Fibroblast of lung (primary cell): ENCODE measurements around the gene UBE2E3. TPM values are rescaled to one million over a fixed set of nuclear protein-coding genes. Genes with fewer than 3 reads are reported as not detected.

ENCODE experiments used
- DNase-seq, 2 donors: peaks; one replicate each; pipeline versions ENCODE4 v3.0.0 to v3.0.0-alpha.2; 2010; ENCODE audit warnings: low read depth in 2 of 2
- H2AFZ ChIP-seq: 2 replicates; pipeline ENCODE4 v1.5.1; 2012; ENCODE audit warnings: low read length, control low read depth, inconsistent platforms
- H3K27ac ChIP-seq: 2 replicates; pipeline ENCODE4 v1.5.1; 2011; ENCODE audit warnings: low read length, control low read depth; ENCODE audit not compliant: insufficient read depth
- H3K27me3 ChIP-seq: 2 replicates; pipeline ENCODE4 v1.5.1; 2011; ENCODE audit warnings: mild to moderate bottlenecking, low read length; ENCODE audit not compliant: control insufficient read depth, insufficient read depth
- H3K36me3 ChIP-seq: 2 replicates; pipeline ENCODE4 v1.5.1; 2011; ENCODE audit warnings: low read length; ENCODE audit not compliant: control insufficient read depth, insufficient read depth
- H3K4me1 ChIP-seq: 2 replicates; pipeline ENCODE4 v1.5.1; 2011; ENCODE audit warnings: low read length; ENCODE audit not compliant: control insufficient read depth, insufficient read depth; ENCODE audit errors: extremely low read depth
- H3K4me2 ChIP-seq: 2 replicates; pipeline ENCODE4 v1.5.1; 2011; ENCODE audit warnings: low read length, control low read depth; ENCODE audit not compliant: insufficient read depth; ENCODE audit errors: extremely low read depth
- H3K4me3 ChIP-seq, 4 experiments: fragments of 200-600 bp in 1 of 4; sonication (generic) in 1 of 4; replicated peaks in 1 of 4; 2 replicates each; pipeline ENCODE4 v1.5.1; 2011 to 2016; ENCODE audit warnings: low read length in 4 of 4, low read depth in 3 of 4, mild to moderate bottlenecking in 3 of 4, control low read depth in 2 of 4, inconsistent platforms in 1 of 4, mixed read lengths in 1 of 4; ENCODE audit not compliant: insufficient read depth in 1 of 4; ENCODE audit errors: control extremely low read depth in 1 of 4
- H3K79me2 ChIP-seq: 2 replicates; pipeline ENCODE4 v1.5.1; 2012; ENCODE audit warnings: mild to moderate bottlenecking, low read length, inconsistent platforms; ENCODE audit not compliant: control insufficient read depth, insufficient read depth
- H3K9ac ChIP-seq: 2 replicates; pipeline ENCODE4 v1.5.1; 2011; ENCODE audit warnings: mild to moderate bottlenecking, low read length, control low read depth; ENCODE audit not compliant: insufficient read depth
- H3K9me3 ChIP-seq: 2 replicates; pipeline ENCODE4 v1.5.1; 2012; ENCODE audit warnings: low read depth, low read length; ENCODE audit not compliant: control insufficient read depth, insufficient read depth
- H4K20me1 ChIP-seq: 2 replicates; pipeline ENCODE4 v1.5.1; 2011; ENCODE audit warnings: low read length; ENCODE audit not compliant: control insufficient read depth, insufficient read depth; ENCODE audit errors: extremely low read depth
- EZH2 ChIP-seq: IDR thresholded peaks from 2 replicates; pipeline ENCODE4 v1.5.1; 2012; ENCODE audit warnings: low read length, control low read depth, mild to moderate bottlenecking; ENCODE audit errors: missing control alignments
- polyA plus RNA-seq, 2 donors: library from polyadenylated mRNA; depleted of rRNA in 1 of 2; stranded (reverse) in 1 of 2; unstranded in 1 of 2; fragments of >200 nt; gene quantifications; 2 replicates each; pipeline ENCODE4 v1.2.1, GENCODE V29; 2011 to 2012; ENCODE audit warnings: missing spikeins in 1 of 2
- total RNA-seq: library from RNA; depleted of rRNA; stranded (reverse); fragments of >200 nt; gene quantifications from 2 replicates; pipeline ENCODE4 v1.2.1, GENCODE V29; 2014
- TF ChIP-seq, protein P1 (sequence below), 2 donors: IDR thresholded peaks in 1 of 2; conservative IDR thresholded peaks in 1 of 2; 1 replicate in 1 of 2; 2 replicates in 1 of 2; pipeline ENCODE4 v1.5.1; 2011 to 2012; ENCODE audit warnings: low read length in 2 of 2, control low read depth in 1 of 2, inconsistent platforms in 1 of 2, low read depth in 1 of 2, mild to moderate bottlenecking in 1 of 2

Gene UBE2E3
- total and polyA plus RNA-seq, 2 donors (not counting 1 experiment from before 2014, with no cell fraction given), result 57.5 to 138 TPM

DNA sequence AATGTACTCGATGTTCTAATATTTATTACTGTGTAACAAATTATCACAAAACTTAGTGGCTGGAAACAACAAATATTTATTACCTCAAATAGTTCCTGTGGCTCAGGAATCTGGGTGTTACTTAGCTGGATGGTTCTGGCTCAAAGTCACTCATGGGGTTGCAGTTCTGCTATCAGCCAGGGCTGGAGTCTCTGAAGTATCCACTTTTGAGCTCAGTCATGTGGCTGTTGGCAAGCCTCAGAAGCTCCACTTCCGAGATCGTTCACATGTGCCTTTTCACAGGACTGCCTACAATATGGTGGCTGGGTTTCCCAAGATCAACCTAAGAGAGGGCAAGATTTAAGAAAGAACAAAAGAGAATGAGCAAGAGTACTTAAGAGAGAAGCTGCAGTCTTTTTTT is 19.4 kb upstream of the UBE2E3 start:
- Histone ChIP-seq H3K27ac (no peak overlapping the region), H2AFZ (no peak overlapping the region), H3K4me2 (no peak overlapping the region), H3K27me3 (no peaks in the 10 kb centered on the region), H3K4me3 (no peak overlapping the region), H3K36me3 (no peaks in the 10 kb centered on the region), H3K4me1 (no peaks in the 10 kb centered on the region), H3K9ac (no peak overlapping the region), H3K79me2 (no peaks in the 10 kb centered on the region), H3K9me3 (no peaks in the 10 kb centered on the region), H4K20me1 (no peaks in the 10 kb centered on the region)
- TF ChIP-seq, protein P1, sequence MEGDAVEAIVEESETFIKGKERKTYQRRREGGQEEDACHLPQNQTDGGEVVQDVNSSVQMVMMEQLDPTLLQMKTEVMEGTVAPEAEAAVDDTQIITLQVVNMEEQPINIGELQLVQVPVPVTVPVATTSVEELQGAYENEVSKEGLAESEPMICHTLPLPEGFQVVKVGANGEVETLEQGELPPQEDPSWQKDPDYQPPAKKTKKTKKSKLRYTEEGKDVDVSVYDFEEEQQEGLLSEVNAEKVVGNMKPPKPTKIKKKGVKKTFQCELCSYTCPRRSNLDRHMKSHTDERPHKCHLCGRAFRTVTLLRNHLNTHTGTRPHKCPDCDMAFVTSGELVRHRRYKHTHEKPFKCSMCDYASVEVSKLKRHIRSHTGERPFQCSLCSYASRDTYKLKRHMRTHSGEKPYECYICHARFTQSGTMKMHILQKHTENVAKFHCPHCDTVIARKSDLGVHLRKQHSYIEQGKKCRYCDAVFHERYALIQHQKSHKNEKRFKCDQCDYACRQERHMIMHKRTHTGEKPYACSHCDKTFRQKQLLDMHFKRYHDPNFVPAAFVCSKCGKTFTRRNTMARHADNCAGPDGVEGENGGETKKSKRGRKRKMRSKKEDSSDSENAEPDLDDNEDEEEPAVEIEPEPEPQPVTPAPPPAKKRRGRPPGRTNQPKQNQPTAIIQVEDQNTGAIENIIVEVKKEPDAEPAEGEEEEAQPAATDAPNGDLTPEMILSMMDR (conservative IDR thresholded peaks at IDR 0.05 in 1 of 2, IDR thresholded peaks at IDR 0.05 in 1 of 2; ENCODE audit: low read depth in 1 of 2, low read length in 2 of 2), result no peak
- no peak for TF ChIP-seq EZH2
- no peak for DNase-seq

DNA sequence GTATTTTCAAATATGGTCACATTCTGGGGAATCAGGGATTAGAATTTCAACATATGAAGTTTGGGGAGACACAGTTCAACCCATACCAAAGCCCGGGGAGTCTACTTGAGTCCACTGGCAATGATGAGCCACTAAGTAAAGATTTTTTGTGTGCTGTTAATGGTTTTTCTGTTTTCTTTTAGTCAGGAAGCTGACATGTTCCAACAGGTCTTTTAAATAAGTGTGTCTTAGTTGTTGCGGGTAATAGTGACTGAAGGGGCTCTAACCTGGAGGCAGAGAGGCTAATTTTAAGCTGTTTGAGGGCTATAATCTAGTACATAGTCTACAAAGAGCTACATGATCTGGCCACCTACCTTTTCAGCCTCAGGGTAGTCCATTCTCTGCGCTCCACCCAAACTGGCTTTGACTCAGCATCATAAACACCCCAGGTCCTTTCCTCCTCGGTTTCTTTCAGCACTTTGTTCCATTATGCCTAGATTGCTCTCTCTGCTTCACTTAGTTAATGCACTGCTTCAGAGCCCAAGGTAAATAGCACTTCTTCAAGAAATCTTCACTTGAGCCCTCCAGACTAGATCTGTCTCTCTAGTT is 17.6 kb upstream of the UBE2E3 start:
- H3K9ac ChIP-seq, result no peak overlapping the region
- no peaks in the 10 kb centered on the region for H3K36me3 ChIP-seq
- H2AFZ ChIP-seq, result no peak overlapping the region
- H3K27me3 ChIP-seq, result no peaks in the 10 kb centered on the region
- H3K79me2 ChIP-seq, result no peaks in the 10 kb centered on the region
- TF ChIP-seq, protein P1 (conservative IDR thresholded peaks at IDR 0.05 in 1 of 2, IDR thresholded peaks at IDR 0.05 in 1 of 2; ENCODE audit: low read depth in 1 of 2, low read length in 2 of 2), result no peak
- no peaks in the 10 kb centered on the region for H3K9me3 ChIP-seq
- no peaks in the 10 kb centered on the region for H4K20me1 ChIP-seq
- no peak overlapping the region for H3K4me3 ChIP-seq
- no peak overlapping the region for H3K27ac ChIP-seq
- no peaks in the 10 kb centered on the region for H3K4me1 ChIP-seq
- no peak overlapping the region for H3K4me2 ChIP-seq
- DNase-seq, result no peak

DNA sequence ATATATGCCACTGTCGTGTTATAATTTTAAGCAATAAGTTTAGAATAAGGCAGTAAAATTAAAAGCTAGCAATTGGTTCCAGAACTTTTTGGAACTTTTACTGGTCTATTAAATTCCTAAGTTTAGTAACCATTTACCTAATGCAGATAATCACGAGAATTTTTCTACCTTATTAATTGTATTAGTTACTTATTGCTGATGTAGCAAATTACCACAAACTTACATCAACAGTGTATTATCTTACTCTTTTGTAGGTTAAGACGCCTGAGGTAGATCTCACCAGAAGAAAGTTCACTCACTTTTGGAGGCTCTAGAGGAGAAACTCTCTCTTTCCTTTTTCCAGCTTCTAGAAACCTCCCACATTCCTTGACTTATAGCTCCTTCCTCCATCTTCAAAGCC is 14.0 kb upstream of the UBE2E3 start:
- H4K20me1 ChIP-seq, result no peaks in the 10 kb centered on the region
- H3K9me3 ChIP-seq, result no peaks in the 10 kb centered on the region
- no peaks in the 10 kb centered on the region for H3K4me1 ChIP-seq
- no peak overlapping the region for H2AFZ ChIP-seq
- H3K36me3 ChIP-seq, result no peaks in the 10 kb centered on the region
- no peak overlapping the region for H3K4me2 ChIP-seq
- no peak for DNase-seq
- no peak overlapping the region for H3K27ac ChIP-seq
- H3K79me2 ChIP-seq, result no peaks in the 10 kb centered on the region
- no peak for TF ChIP-seq EZH2
- TF ChIP-seq, protein P1 (conservative IDR thresholded peaks at IDR 0.05 in 1 of 2, IDR thresholded peaks at IDR 0.05 in 1 of 2; ENCODE audit: low read depth in 1 of 2, low read length in 2 of 2), result no peak
- H3K4me3 ChIP-seq, result no peak overlapping the region
- no peaks in the 10 kb centered on the region for H3K27me3 ChIP-seq
- no peak overlapping the region for H3K9ac ChIP-seq
